C4-2B (cell line): ENCODE data around the gene SAP30BP.

Experiments used
- H3K27ac ChIP-seq: fragments of 450-650 bp; 2 replicates; pipeline ENCODE4 v1.5.1; 2017
- CTCF ChIP-seq: fragments of 450-650 bp; conservative IDR thresholded peaks from 2 replicates; pipeline ENCODE4 v1.5.1; 2017; ENCODE audit warnings: mild to moderate bottlenecking
- ZFX ChIP-seq: fragments of 450-650 bp; IDR thresholded peaks from 2 replicates; pipeline ENCODE4 v1.6.1; 2017

Gene SAP30BP

GRCh38 chr17:75751676-75752404 is 84.7 kb downstream of the SAP30BP start:
- TF ChIP-seq ZFX (no peak), CTCF (no peak)
- no peak overlapping the region for H3K27ac ChIP-seq

GRCh38 chr17:75752405-75752709 is 85.2 kb downstream of the SAP30BP start:
- no peak for TF ChIP-seq ZFX
- no peak for TF ChIP-seq CTCF
- H3K27ac ChIP-seq = no peak overlapping the region

- no peak overlapping the region for H3K27ac ChIP-seq
- TF ChIP-seq CTCF (peak; percentile 43), ZFX (no peak)
Measured at GRCh38 chr17:75752802-75753513, 85.8 kb downstream of the SAP30BP start.

GRCh38 chr17:75753514-75754377 is 86.6 kb downstream of the SAP30BP start:
- TF ChIP-seq ZFX (no peak), CTCF (no peak)
- H3K27ac ChIP-seq = no peak overlapping the region

GRCh38 chr17:75754378-75755204 is 87.5 kb downstream of the SAP30BP start:
- TF ChIP-seq CTCF (no peak), ZFX (no peak)
- no peak overlapping the region for H3K27ac ChIP-seq

- TF ChIP-seq ZFX (no peak), CTCF (no peak)
- no peak overlapping the region for H3K27ac ChIP-seq
Measured at GRCh38 chr17:75755205-75755901, 88.2 kb downstream of the SAP30BP start.
